ENCODE data around the gene LONP2. TPM values are rescaled to one million over a fixed set of nuclear protein-coding genes. Genes with fewer than 3 reads are reported as not detected.
A peak's percentile ranks its signal among the peaks of the same experiment; 100 is the strongest.

The LONP2 gene
- total and polyA plus RNA-seq, 2 of the 13 experiments (the other 11 are each of a cell fraction or from before 2014, with no cell fraction given), result 39.2 to 63.3 TPM

DNA sequence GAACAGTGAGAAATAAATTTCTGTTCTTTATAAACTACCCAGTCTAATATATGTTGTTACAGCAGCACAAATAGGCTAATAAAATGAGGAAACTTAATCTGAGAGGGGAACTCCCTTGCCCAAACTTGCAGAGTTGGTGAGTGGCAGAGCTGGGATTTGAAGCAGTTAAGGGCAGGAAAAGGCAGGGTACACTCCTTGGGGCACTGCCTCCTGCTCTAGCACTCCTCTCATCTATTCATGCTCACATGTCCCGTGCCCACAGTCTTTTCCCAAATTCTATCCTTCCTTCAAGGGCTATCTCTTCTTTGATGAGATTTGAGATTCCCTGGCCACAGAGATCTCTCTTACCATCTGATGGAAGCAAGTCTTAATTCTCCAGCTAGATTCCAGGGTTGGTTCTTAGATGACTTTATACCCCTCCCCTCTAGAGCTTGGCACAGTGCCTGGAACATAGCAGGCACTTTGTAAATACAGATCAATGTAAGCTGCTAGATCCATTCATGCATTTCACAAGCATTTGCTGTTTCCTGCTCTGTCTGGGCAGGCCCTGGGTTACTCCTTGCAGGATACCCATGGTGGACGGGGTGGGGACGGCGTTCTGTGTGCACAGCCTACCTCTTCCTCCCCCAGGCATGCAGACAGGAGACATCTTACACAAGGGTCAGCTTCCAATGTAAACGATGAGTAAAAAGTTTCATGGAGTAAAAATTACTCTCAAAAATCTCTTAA, 49.1 kb upstream of the LONP2 start (continued):
- no peak for TF ChIP-seq ZBTB20 (CRISPR knock-in tag; IDR thresholded peaks at IDR 0.05; ENCODE audit: borderline replicate concordance, low read depth)
- TF ChIP-seq, protein P1, sequence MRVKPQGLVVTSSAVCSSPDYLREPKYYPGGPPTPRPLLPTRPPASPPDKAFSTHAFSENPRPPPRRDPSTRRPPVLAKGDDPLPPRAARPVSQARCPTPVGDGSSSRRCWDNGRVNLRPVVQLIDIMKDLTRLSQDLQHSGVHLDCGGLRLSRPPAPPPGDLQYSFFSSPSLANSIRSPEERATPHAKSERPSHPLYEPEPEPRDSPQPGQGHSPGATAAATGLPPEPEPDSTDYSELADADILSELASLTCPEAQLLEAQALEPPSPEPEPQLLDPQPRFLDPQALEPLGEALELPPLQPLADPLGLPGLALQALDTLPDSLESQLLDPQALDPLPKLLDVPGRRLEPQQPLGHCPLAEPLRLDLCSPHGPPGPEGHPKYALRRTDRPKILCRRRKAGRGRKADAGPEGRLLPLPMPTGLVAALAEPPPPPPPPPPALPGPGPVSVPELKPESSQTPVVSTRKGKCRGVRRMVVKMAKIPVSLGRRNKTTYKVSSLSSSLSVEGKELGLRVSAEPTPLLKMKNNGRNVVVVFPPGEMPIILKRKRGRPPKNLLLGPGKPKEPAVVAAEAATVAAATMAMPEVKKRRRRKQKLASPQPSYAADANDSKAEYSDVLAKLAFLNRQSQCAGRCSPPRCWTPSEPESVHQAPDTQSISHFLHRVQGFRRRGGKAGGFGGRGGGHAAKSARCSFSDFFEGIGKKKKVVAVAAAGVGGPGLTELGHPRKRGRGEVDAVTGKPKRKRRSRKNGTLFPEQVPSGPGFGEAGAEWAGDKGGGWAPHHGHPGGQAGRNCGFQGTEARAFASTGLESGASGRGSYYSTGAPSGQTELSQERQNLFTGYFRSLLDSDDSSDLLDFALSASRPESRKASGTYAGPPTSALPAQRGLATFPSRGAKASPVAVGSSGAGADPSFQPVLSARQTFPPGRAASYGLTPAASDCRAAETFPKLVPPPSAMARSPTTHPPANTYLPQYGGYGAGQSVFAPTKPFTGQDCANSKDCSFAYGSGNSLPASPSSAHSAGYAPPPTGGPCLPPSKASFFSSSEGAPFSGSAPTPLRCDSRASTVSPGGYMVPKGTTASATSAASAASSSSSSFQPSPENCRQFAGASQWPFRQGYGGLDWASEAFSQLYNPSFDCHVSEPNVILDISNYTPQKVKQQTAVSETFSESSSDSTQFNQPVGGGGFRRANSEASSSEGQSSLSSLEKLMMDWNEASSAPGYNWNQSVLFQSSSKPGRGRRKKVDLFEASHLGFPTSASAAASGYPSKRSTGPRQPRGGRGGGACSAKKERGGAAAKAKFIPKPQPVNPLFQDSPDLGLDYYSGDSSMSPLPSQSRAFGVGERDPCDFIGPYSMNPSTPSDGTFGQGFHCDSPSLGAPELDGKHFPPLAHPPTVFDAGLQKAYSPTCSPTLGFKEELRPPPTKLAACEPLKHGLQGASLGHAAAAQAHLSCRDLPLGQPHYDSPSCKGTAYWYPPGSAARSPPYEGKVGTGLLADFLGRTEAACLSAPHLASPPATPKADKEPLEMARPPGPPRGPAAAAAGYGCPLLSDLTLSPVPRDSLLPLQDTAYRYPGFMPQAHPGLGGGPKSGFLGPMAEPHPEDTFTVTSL (CRISPR knock-in tag; IDR thresholded peaks at IDR 0.05; ENCODE audit: borderline replicate concordance), result peak; percentile 18; the same call in 1 of the 2 replicates
- no peak for TF ChIP-seq ZNF430 (CRISPR knock-in tag; IDR thresholded peaks at IDR 0.05)
- TF ChIP-seq, protein P2, sequence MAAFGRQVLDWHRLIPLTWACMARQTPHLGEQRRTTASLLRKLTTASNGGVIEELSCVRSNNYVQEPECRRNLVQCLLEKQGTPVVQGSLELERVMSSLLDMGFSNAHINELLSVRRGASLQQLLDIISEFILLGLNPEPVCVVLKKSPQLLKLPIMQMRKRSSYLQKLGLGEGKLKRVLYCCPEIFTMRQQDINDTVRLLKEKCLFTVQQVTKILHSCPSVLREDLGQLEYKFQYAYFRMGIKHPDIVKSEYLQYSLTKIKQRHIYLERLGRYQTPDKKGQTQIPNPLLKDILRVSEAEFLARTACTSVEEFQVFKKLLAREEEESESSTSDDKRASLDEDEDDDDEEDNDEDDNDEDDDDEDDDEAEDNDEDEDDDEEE (CRISPR knock-in tag; IDR thresholded peaks at IDR 0.05), result no peak
- TF ChIP-seq, protein P3, sequence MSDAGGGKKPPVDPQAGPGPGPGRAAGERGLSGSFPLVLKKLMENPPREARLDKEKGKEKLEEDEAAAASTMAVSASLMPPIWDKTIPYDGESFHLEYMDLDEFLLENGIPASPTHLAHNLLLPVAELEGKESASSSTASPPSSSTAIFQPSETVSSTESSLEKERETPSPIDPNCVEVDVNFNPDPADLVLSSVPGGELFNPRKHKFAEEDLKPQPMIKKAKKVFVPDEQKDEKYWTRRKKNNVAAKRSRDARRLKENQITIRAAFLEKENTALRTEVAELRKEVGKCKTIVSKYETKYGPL (CRISPR knock-in tag; IDR thresholded peaks at IDR 0.05), result no peak
- TF ChIP-seq, protein P4, sequence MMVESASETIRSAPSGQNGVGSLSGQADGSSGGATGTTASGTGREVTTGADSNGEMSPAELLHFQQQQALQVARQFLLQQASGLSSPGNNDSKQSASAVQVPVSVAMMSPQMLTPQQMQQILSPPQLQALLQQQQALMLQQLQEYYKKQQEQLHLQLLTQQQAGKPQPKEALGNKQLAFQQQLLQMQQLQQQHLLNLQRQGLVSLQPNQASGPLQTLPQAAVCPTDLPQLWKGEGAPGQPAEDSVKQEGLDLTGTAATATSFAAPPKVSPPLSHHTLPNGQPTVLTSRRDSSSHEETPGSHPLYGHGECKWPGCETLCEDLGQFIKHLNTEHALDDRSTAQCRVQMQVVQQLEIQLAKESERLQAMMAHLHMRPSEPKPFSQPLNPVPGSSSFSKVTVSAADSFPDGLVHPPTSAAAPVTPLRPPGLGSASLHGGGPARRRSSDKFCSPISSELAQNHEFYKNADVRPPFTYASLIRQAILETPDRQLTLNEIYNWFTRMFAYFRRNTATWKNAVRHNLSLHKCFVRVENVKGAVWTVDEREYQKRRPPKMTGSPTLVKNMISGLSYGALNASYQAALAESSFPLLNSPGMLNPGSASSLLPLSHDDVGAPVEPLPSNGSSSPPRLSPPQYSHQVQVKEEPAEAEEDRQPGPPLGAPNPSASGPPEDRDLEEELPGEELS (CRISPR knock-in tag; IDR thresholded peaks at IDR 0.05), result 0 out of 2 replicates have a peak, but pooled peaks have one; percentile 40
- no peak for TF ChIP-seq CHCHD3 (CRISPR knock-in tag; IDR thresholded peaks at IDR 0.05)
- no peak for TF ChIP-seq GATA4 (IDR thresholded peaks at IDR 0.05; ENCODE audit: borderline replicate concordance, low read depth)
- TF ChIP-seq ZNF678 (CRISPR knock-in tag; IDR thresholded peaks at IDR 0.05), result no peak
- no peak for TF ChIP-seq FOXM1 (CRISPR knock-in tag; IDR thresholded peaks at IDR 0.05)
- no peak for TF ChIP-seq FOXJ3 (CRISPR knock-in tag; IDR thresholded peaks at IDR 0.05; ENCODE audit: borderline replicate concordance)
- TF ChIP-seq, protein P5, sequence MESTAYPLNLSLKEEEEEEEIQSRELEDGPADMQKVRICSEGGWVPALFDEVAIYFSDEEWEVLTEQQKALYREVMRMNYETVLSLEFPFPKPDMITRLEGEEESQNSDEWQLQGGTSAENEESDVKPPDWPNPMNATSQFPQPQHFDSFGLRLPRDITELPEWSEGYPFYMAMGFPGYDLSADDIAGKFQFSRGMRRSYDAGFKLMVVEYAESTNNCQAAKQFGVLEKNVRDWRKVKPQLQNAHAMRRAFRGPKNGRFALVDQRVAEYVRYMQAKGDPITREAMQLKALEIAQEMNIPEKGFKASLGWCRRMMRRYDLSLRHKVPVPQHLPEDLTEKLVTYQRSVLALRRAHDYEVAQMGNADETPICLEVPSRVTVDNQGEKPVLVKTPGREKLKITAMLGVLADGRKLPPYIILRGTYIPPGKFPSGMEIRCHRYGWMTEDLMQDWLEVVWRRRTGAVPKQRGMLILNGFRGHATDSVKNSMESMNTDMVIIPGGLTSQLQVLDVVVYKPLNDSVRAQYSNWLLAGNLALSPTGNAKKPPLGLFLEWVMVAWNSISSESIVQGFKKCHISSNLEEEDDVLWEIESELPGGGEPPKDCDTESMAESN (CRISPR knock-in tag; conservative IDR thresholded peaks at IDR 0.05), result no peak
- TF ChIP-seq, protein P6, sequence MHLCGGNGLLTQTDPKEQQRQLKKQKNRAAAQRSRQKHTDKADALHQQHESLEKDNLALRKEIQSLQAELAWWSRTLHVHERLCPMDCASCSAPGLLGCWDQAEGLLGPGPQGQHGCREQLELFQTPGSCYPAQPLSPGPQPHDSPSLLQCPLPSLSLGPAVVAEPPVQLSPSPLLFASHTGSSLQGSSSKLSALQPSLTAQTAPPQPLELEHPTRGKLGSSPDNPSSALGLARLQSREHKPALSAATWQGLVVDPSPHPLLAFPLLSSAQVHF (CRISPR knock-in tag; IDR thresholded peaks at IDR 0.05), result no peak
- TF ChIP-seq, protein P7, sequence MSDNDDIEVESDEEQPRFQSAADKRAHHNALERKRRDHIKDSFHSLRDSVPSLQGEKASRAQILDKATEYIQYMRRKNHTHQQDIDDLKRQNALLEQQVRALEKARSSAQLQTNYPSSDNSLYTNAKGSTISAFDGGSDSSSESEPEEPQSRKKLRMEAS (IDR thresholded peaks at IDR 0.05), result no peak
- TF ChIP-seq DR1 (CRISPR knock-in tag; IDR thresholded peaks at IDR 0.05), result no peak
- no peak for TF ChIP-seq ZNF143 (CRISPR knock-in tag; IDR thresholded peaks at IDR 0.05)
